GM12878 (cell line): ENCODE results near the gene EEF2K. TPM values are rescaled to one million over a fixed set of nuclear protein-coding genes. Genes with fewer than 3 reads are reported as not detected.

ENCODE experiments used
- ATAC-seq: fragments of 200-7000 bp; cut with Tn5 transposase; 3 replicates; pipeline ENCODE4 v1.9.1; 2020; ENCODE audit warnings: mild to moderate bottlenecking, moderate library complexity
- BruUV-seq: library from RNA; stranded (reverse); fragments of 400-500 nt; replicated peaks from 2 replicates; lab custom pipeline; 2021; lab: Mats Ljungman, UMichigan
- CTCF ChIA-PET: fragments of 300-600 bp; sonication (Branson Sonifier 250); formaldehyde crosslinking; extraction: SDS; loops from one replicate; lab custom pipeline; 2021; ENCODE audit warnings: inconsistent platforms; lab: Yijun Ruan, JAX
- POLR2A ChIA-PET: fragments of 350-600 bp; formaldehyde crosslinking; extraction: SDS; loops from one replicate; lab custom pipeline; 2021; ENCODE audit warnings: inconsistent platforms; lab: Charles Lee
- RAD21 ChIA-PET: fragments of 300-600 bp; sonication (Branson Sonifier 250); formaldehyde crosslinking; loops from one replicate; lab custom pipeline; 2023; ENCODE audit warnings: antibody characterized with exemption; ENCODE audit not compliant: unreplicated experiment; lab: Charles Lee
- SMC1A ChIA-PET: fragments of 300-600 bp; sonication (Branson Sonifier 250); formaldehyde crosslinking; loops from one replicate; lab custom pipeline; 2023; ENCODE audit not compliant: unreplicated experiment, uncharacterized antibody; lab: Charles Lee
- DNase-seq: peaks from one replicate; pipeline ENCODE4 v3.0.0-alpha.2; 2011; ENCODE audit warnings: low read depth, low spot score
- FAIRE-seq: peaks from 3 replicates; lab custom pipeline; 2011; peaks lifted over from hg19 to GRCh38; lab: Jason Lieb, UNC
- H2AFZ ChIP-seq: 2 replicates; pipeline ENCODE4 v1.6.0; 2011; ENCODE audit warnings: low read depth, low read length, control low read depth; ENCODE audit not compliant: control insufficient read depth
- H3K27ac ChIP-seq: 2 replicates; pipeline ENCODE4 v1.5.1; 2011; ENCODE audit warnings: control low read depth; ENCODE audit not compliant: control insufficient read depth, insufficient read depth
- H3K27me3 ChIP-seq, 2 experiments: replicated peaks in 1 of 2; 2 replicates each; pipeline versions ENCODE4 v1.6.0 to v1.6.1; 2011; ENCODE audit warnings: low read length in 1 of 2; ENCODE audit not compliant: control insufficient read depth in 2 of 2, insufficient read depth in 2 of 2
- H3K36me3 ChIP-seq, 2 experiments: 2 replicates each; pipeline ENCODE4 v1.5.1; 2011; ENCODE audit warnings: low read length in 1 of 2; ENCODE audit not compliant: control insufficient read depth in 2 of 2, insufficient read depth in 2 of 2
- H3K4me1 ChIP-seq: 2 replicates; pipeline ENCODE4 v1.6.1; 2011; ENCODE audit warnings: mild to moderate bottlenecking, low read length, moderate library complexity, mixed read lengths; ENCODE audit not compliant: control insufficient read depth, insufficient read depth
- H3K4me2 ChIP-seq: 2 replicates; pipeline ENCODE4 v1.6.0; 2011; ENCODE audit warnings: control low read depth; ENCODE audit not compliant: control insufficient read depth, insufficient read depth
- H3K4me3 ChIP-seq: fragments of 200-600 bp; sonication (generic); 2 replicates; pipeline ENCODE4 v1.5.1; 2016
- H3K79me2 ChIP-seq: 2 replicates; pipeline ENCODE4 v1.6.0; 2011; ENCODE audit warnings: low read length; ENCODE audit not compliant: control insufficient read depth, insufficient read depth
- H3K9ac ChIP-seq: 2 replicates; pipeline ENCODE4 v1.8.0; 2011; ENCODE audit warnings: low read length, control low read depth, mixed read lengths; ENCODE audit not compliant: control insufficient read depth, insufficient read depth
- H3K9me3 ChIP-seq: replicated peaks from 3 replicates; pipeline ENCODE4 v1.5.1; 2011; ENCODE audit warnings: mild to moderate bottlenecking, low read length; ENCODE audit not compliant: control insufficient read depth, insufficient read depth
- H4K20me1 ChIP-seq: 2 replicates; pipeline ENCODE4 v1.6.0; 2011; ENCODE audit not compliant: control insufficient read depth, insufficient read depth
- BRCA1 ChIP-seq: IDR thresholded peaks from 2 replicates; pipeline ENCODE4 v1.6.1; 2011; ENCODE audit warnings: low read depth, low read length, improper control_type of control experiment
- CBX5 ChIP-seq: sonication (generic); IDR thresholded peaks from 2 replicates; pipeline ENCODE4 v1.6.1; 2016; ENCODE audit warnings: low read depth, moderate library complexity, mild to moderate bottlenecking, inconsistent platforms
- EZH2 ChIP-seq: IDR thresholded peaks from 2 replicates; pipeline ENCODE4 v1.6.1; 2012; ENCODE audit warnings: low read depth, mild to moderate bottlenecking, control low read depth, inconsistent platforms, low read length, borderline replicate concordance; ENCODE audit not compliant: control insufficient read depth
- FOXK2 ChIP-seq: fragments of 450-650 bp; IDR thresholded peaks from 2 replicates; pipeline ENCODE4 v1.6.1; 2017; ENCODE audit warnings: mild to moderate bottlenecking, moderate library complexity
- IKZF1 ChIP-seq: fragments of 450-650 bp; conservative IDR thresholded peaks from 2 replicates; pipeline ENCODE4 v1.6.1; 2017; ENCODE audit warnings: antibody characterized with exemption, mild to moderate bottlenecking
- JUND ChIP-seq: IDR thresholded peaks from 2 replicates; pipeline ENCODE4 v1.6.1; 2012; ENCODE audit warnings: low read depth, mild to moderate bottlenecking, low read length, improper control_type of control experiment, moderate library complexity
- KDM1A ChIP-seq: fragments of 200-600 bp; sonication (generic); IDR thresholded peaks from 2 replicates; pipeline ENCODE4 v1.6.1; 2016; ENCODE audit warnings: borderline replicate concordance
- RCOR1 ChIP-seq: conservative IDR thresholded peaks from 2 replicates; pipeline ENCODE4 v1.6.1; 2012; ENCODE audit warnings: low read depth, low read length, improper control_type of control experiment
- RUNX3 ChIP-seq: IDR thresholded peaks from 2 replicates; pipeline ENCODE4 v1.6.1; 2012; ENCODE audit warnings: low read length, inconsistent platforms
- YBX1 ChIP-seq: fragments of 450-650 bp; IDR thresholded peaks from 2 replicates; pipeline ENCODE4 v1.6.1; 2016; ENCODE audit warnings: antibody characterized with exemption
- ZZZ3 ChIP-seq: IDR thresholded peaks from 2 replicates; pipeline ENCODE4 v1.6.1; 2011; ENCODE audit warnings: low read depth; ENCODE audit not compliant: control insufficient read depth, insufficient read length
- WGBS: methylation state at CpG from one replicate; pipeline ENCODE4 v1.1.6; 2016; ENCODE audit warnings: low lambda C conversion rate; ENCODE audit not compliant: insufficient replicate concordance, insufficient coverage; ENCODE audit errors: missing lambda C conversion rate; 5-methylcytosine and 5-hydroxymethylcytosine counted together
- in situ Hi-C: fragments of 300-500 bp; cut with MboI; formaldehyde crosslinking; loops from 9 replicates; pipeline ENCODE4 v1.14.3; 2018; ENCODE audit warnings: mixed read lengths
- intact Hi-C: fragments of 100-400 bp; cut with micrococcal nuclease; formaldehyde crosslinking; loops from one replicate; pipeline ENCODE4 v1.14.2; 2022; ENCODE audit not compliant: unreplicated experiment
- polyA plus RNA-seq, 11 experiments: library from polyadenylated mRNA; depleted of rRNA in 4 of 11; unstranded in 6 of 11; stranded (reverse) in 5 of 11; fragments of >200 nt; fragmentation: Nextera tagmentation in 4 of 11; fragmentation: Illumina TruSeq in 1 of 11; extraction: Ambion mirVana in 4 of 11; extraction: Trizol in 1 of 11; gene quantifications; 1 replicate in 1 of 11; 2 replicates in 10 of 11; pipeline versions ENCODE4 v1.2.1 to v1.2.3, GENCODE V29; 2011 to 2016; ENCODE audit warnings: inconsistent platforms in 2 of 11, missing spikeins in 2 of 11, low read depth in 1 of 11
- total RNA-seq, 4 experiments: library from RNA; depleted of rRNA in 3 of 4; stranded (reverse); fragments of >200 nt in 3 of 4; fragmentation: Illumina TruSeq in 1 of 4; extraction: Trizol in 1 of 4; gene quantifications; 2 replicates each; pipeline versions ENCODE4 v1.2.1 to v1.2.3, GENCODE V29; 2013 to 2021
- TF ChIP-seq, protein P1 (sequence below): IDR thresholded peaks from 2 replicates; pipeline ENCODE4 v1.6.1; 2011; ENCODE audit warnings: borderline replicate concordance, low read depth, mild to moderate bottlenecking, moderate library complexity, mixed read lengths, low read length; ENCODE audit not compliant: insufficient read depth; ENCODE audit errors: extremely low read length

Gene EEF2K
- total and polyA plus RNA-seq, 10 of the 15 experiments (the other 5 are each of a cell fraction or from before 2014, with no cell fraction given): 2.0 to 29.6 (median 12.2) TPM

DNA sequence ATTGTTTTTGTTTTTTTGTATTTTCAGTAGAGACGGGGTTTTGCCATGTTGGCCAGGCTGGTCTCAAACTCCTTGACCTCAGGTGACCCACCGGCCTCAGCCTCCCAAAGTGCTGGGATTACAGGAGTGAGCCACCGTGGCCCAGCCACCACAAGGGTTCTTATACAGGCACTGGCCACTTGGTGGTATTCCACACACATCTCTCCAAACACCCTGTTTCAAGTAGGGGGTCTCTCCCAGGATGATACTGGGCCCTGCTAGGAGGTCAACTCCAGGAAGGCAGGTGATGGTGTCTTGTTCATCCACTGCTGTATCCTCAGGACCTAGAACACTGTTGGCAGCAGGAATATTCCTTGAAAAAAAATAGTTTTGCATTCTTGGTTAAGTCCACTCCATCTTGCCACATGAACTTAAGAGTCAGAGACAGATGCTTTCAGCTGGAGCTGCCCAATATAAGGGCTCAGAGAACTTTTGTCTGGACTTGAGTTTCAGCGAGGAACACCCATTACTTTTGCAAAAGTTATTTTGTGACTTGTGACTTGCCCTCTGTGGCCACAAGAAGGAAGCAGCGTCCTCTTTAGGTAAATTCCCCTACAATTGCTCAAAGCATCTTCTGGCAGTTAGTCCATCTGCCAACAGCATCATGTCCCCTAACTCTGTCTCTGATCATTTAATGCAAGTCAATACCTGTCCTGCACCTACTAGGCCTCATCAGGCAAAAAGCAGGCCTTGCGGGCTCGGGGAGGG, 7.4 kb upstream of the EEF2K start (continued):
- peak; percentile 31; the same call in 1 of the 2 replicates for TF ChIP-seq FOXK2
- TF ChIP-seq KDM1A: no peak
- TF ChIP-seq ZZZ3: no peak
- TF ChIP-seq RUNX3: peak; percentile 37; the same call in 1 of the 2 replicates
- no peak for TF ChIP-seq YBX1
- TF ChIP-seq EZH2: no peak
- TF ChIP-seq, all 136 proteins: peak for 4

DNA sequence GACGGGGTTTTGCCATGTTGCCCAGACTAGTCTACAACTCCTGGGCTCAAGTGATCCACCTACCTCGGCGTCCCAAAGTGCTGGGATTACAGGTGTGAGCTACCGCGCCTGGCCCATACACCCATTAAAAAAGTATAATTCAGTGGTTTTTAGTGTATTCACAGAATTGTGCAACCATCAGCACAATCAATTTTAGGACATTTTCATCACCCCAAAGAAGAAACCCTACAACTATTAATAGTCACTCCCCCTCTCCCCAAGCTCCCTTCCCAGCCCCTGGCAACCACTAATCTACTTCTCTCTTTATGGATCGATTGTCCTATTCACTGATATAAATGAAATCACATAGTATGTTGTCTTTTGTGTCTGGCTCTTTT, 3.8 kb upstream of the EEF2K start:
- SMC1A ChIA-PET: interaction anchor here (1.5 to 2.3 kb wide), 2 partner anchors 11 to 98 kb away, joined by 6 to 8 read pairs; no protein-coding TSS in a partner anchor
- 82% methylated on average over 6 of the region's 6 CpGs for WGBS

More for the DNA sequence above, 3.8 kb upstream of the EEF2K start:
- Histone ChIP-seq H3K9ac (no peak overlapping the region), H3K9me3 (no peaks in the 10 kb centered on the region), H2AFZ (no peak overlapping the region), H3K4me3 (no peak overlapping the region), H3K36me3 (no peaks in the 10 kb centered on the region), H3K27ac (no peak overlapping the region), H4K20me1 (no peaks in the 10 kb centered on the region), H3K79me2 (peaks cover 12% of the 10 kb centered on the region), H3K4me2 (no peak overlapping the region), H3K4me1 (peaks cover 19% of the 10 kb centered on the region), H3K27me3 (no peaks in the 10 kb centered on the region)
- ChIA-PET POLR2A (no interaction called here), CTCF (interaction anchor here (1.1 to 5.4 kb wide), 5 partner anchors 8 to 96 kb away, joined by 3 to 56 read pairs (median 3); partner anchors contain the start of gene POLR3E), RAD21 (no interaction called here)
- TF ChIP-seq IKZF1 (no peak), BRCA1 (no peak), RCOR1 (no peak), JUND (no peak), CBX5 (no peak)
- TF ChIP-seq, protein P1, sequence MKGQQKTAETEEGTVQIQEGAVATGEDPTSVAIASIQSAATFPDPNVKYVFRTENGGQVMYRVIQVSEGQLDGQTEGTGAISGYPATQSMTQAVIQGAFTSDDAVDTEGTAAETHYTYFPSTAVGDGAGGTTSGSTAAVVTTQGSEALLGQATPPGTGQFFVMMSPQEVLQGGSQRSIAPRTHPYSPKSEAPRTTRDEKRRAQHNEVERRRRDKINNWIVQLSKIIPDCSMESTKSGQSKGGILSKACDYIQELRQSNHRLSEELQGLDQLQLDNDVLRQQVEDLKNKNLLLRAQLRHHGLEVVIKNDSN: no peak
- in situ Hi-C loops (no loop called here), intact Hi-C loops (no loop called here)
- no peak for DNase-seq
- no peak for ATAC-seq
- BruUV-seq: no TSS peak
- no peak for FAIRE-seq
